Endothelial cell of umbilical vein (primary cell): Measurements from ENCODE around the gene PTMA. TPM values are rescaled to one million over a fixed set of nuclear protein-coding genes. Genes with fewer than 3 reads are reported as not detected.

Experiments used
- BruUV-seq: library from RNA; stranded (reverse); fragments of 400-500 nt; replicated peaks from 2 replicates; lab custom pipeline; 2021; lab: Mats Ljungman, UMichigan
- CTCF ChIA-PET: fragments of 300-600, 350-600 bp; sonication (Branson Sonifier 250); formaldehyde crosslinking; loops from one replicate; lab custom pipeline; 2021; ENCODE audit warnings: antibody characterized with exemption, inconsistent platforms; lab: Charles Lee
- POLR2A ChIA-PET: fragments of 300-600, 350-600 bp; sonication (Branson Sonifier 250); formaldehyde crosslinking; loops from one replicate; lab custom pipeline; 2021; ENCODE audit warnings: antibody characterized with exemption, inconsistent platforms; lab: Charles Lee
- DNase-seq: peaks from one replicate; pipeline ENCODE4 v3.0.0-alpha.2; 2011; ENCODE audit warnings: low read depth, low spot score
- FAIRE-seq: peaks from 2 replicates; lab custom pipeline; 2011; peaks lifted over from hg19 to GRCh38; lab: Jason Lieb, UNC
- H2AFZ ChIP-seq: 2 replicates; pipeline ENCODE4 v1.6.0; 2012; ENCODE audit warnings: low read depth, low read length, control low read depth, inconsistent platforms
- H3K27ac ChIP-seq: 2 replicates; pipeline ENCODE4 v1.5.1; 2011; ENCODE audit warnings: low read depth, mild to moderate bottlenecking, control low read depth, low read length, moderate library complexity; ENCODE audit not compliant: insufficient read depth
- H3K27me3 ChIP-seq, 2 experiments: 2 replicates each; pipeline versions ENCODE4 v1.6.0 to v1.6.1; 2011; ENCODE audit warnings: low read length in 2 of 2, mixed read lengths in 1 of 2; ENCODE audit not compliant: control insufficient read depth in 2 of 2, insufficient read depth in 2 of 2
- H3K36me3 ChIP-seq, 2 experiments: 2 replicates in 1 of 2; 3 replicates in 1 of 2; pipeline ENCODE4 v1.5.1; 2011; ENCODE audit warnings: low read length in 2 of 2, mild to moderate bottlenecking in 1 of 2, moderate library complexity in 1 of 2; ENCODE audit not compliant: control insufficient read depth in 2 of 2, insufficient read depth in 2 of 2; ENCODE audit errors: extremely low read depth in 1 of 2
- H3K4me1 ChIP-seq: 3 replicates; pipeline ENCODE4 v1.5.1; 2011; ENCODE audit warnings: mild to moderate bottlenecking, low read length; ENCODE audit not compliant: control insufficient read depth, insufficient read depth; ENCODE audit errors: extremely low read depth
- H3K4me2 ChIP-seq: 2 replicates; pipeline ENCODE4 v1.6.1; 2011; ENCODE audit warnings: low read length, control low read depth, mixed read lengths; ENCODE audit not compliant: insufficient read depth
- H3K4me3 ChIP-seq, 3 experiments: fragments of 200-600 bp in 1 of 3; sonication (generic), shearing (Covaris generic) in 1 of 3; replicated peaks in 1 of 3; 2 replicates each; pipeline ENCODE4 v1.5.1; 2011 to 2016; ENCODE audit warnings: control low read depth in 3 of 3, low read length in 3 of 3, mild to moderate bottlenecking in 2 of 3, inconsistent platforms in 1 of 3, low read depth in 1 of 3, moderate library complexity in 1 of 3; ENCODE audit not compliant: insufficient read depth in 1 of 3
- H3K79me2 ChIP-seq: 2 replicates; pipeline ENCODE4 v1.6.0; 2012; ENCODE audit warnings: low read length, inconsistent platforms; ENCODE audit not compliant: control insufficient read depth, insufficient read depth
- H3K9ac ChIP-seq: replicated peaks from 2 replicates; pipeline ENCODE3; 2011; ENCODE audit warnings: low read length, control low read depth; ENCODE audit not compliant: insufficient read depth; ENCODE audit errors: extremely low read depth
- H3K9me1 ChIP-seq: replicated peaks from 3 replicates; pipeline ENCODE4 v1.6.0; 2011; ENCODE audit warnings: mild to moderate bottlenecking, low read length; ENCODE audit not compliant: control insufficient read depth, insufficient read depth; ENCODE audit errors: extremely low read depth
- H3K9me3 ChIP-seq: replicated peaks from 2 replicates; pipeline ENCODE4 v1.5.1; 2012; ENCODE audit warnings: low read length, inconsistent platforms; ENCODE audit not compliant: control insufficient read depth, insufficient read depth
- H4K20me1 ChIP-seq: replicated peaks from 2 replicates; pipeline ENCODE3; 2011; ENCODE audit warnings: mild to moderate bottlenecking, low read length; ENCODE audit not compliant: control insufficient read depth, insufficient read depth; ENCODE audit errors: extremely low read depth
- CTCF ChIP-seq, 2 donors: IDR thresholded peaks; 1 replicate in 1 of 2; 2 replicates in 1 of 2; pipeline ENCODE4 v1.5.1; 2011; ENCODE audit warnings: low read length in 2 of 2, mild to moderate bottlenecking in 2 of 2, moderate library complexity in 2 of 2, control low read depth in 1 of 2, inconsistent platforms in 1 of 2, low read depth in 1 of 2; ENCODE audit not compliant: insufficient read depth in 1 of 2; ENCODE audit errors: extremely low read depth in 1 of 2
- EZH2 ChIP-seq: IDR thresholded peaks from 2 replicates; pipeline ENCODE4 v1.6.1; 2012; ENCODE audit warnings: borderline replicate concordance, low read depth, mild to moderate bottlenecking, moderate library complexity, low read length, inconsistent platforms; ENCODE audit not compliant: severe bottlenecking
- FOS ChIP-seq: IDR thresholded peaks from 2 replicates; pipeline ENCODE4 v1.6.1; 2011; ENCODE audit warnings: mild to moderate bottlenecking, low read length, moderate library complexity, borderline replicate concordance; ENCODE audit not compliant: insufficient read depth
- GATA2 ChIP-seq: IDR thresholded peaks from 2 replicates; pipeline ENCODE4 v1.7.0; 2011; ENCODE audit warnings: low read depth, mild to moderate bottlenecking, moderate library complexity, mixed read lengths, low read length; ENCODE audit not compliant: insufficient read length, insufficient read depth
- JUN ChIP-seq: IDR thresholded peaks from 2 replicates; pipeline ENCODE4 v1.6.1; 2011; ENCODE audit warnings: borderline replicate concordance, low read depth; ENCODE audit not compliant: insufficient read length, insufficient read depth
- MYC ChIP-seq: IDR thresholded peaks from one replicate; pipeline ENCODE4 v1.6.1; 2011; ENCODE audit warnings: mild to moderate bottlenecking, low read depth, low read length
- POLR2A ChIP-seq: IDR thresholded peaks from 2 replicates; pipeline ENCODE4 v1.6.1; 2012; ENCODE audit warnings: low read depth, mild to moderate bottlenecking, control low read depth, low read length
- POLR2AphosphoS5 ChIP-seq: IDR thresholded peaks from 2 replicates; pipeline ENCODE4 v1.6.1; 2012; ENCODE audit warnings: low read depth, mild to moderate bottlenecking, control low read depth, low read length, moderate library complexity; ENCODE audit not compliant: insufficient read depth
- dilution Hi-C: fragments of 300-500 bp; cut with MboI; formaldehyde crosslinking; loops from one replicate; pipeline ENCODE4 v1.15.0; 2019; ENCODE audit warnings: low sequenced_read_pairs; ENCODE audit not compliant: extremely low pct_ligation_motif_present
- intact Hi-C: fragments of 100-400 bp; cut with micrococcal nuclease; formaldehyde crosslinking; loops from one replicate; pipeline ENCODE4 v1.10.0; 2022
- polyA plus RNA-seq, 4 experiments: library from polyadenylated mRNA; depleted of rRNA in 3 of 4; stranded (reverse) in 3 of 4; unstranded in 1 of 4; fragments of >200 nt; gene quantifications; 2 replicates each; pipeline versions ENCODE4 v1.2.1 to v1.2.3, GENCODE V29; 2011 to 2012; ENCODE audit warnings: missing spikeins in 1 of 4
- total RNA-seq: library from RNA; stranded (reverse); gene quantifications from 2 replicates; pipeline ENCODE4 v1.2.3, GENCODE V29; 2021
- TF ChIP-seq, protein P1 (sequence below): IDR thresholded peaks from 2 replicates; pipeline ENCODE4 v1.6.1; 2011; ENCODE audit not compliant: insufficient read depth, insufficient read length

The PTMA gene
- total and polyA plus RNA-seq, 2 donors (not counting 3 experiments of a cell fraction or from before 2014, with no cell fraction given): 404 to 1,488 TPM

- no peaks in the 10 kb centered on the region for H4K20me1 ChIP-seq
- peak; percentile 87 to 93 for TF ChIP-seq CTCF (IDR thresholded peaks at IDR 0.05; ENCODE audit: extremely low read depth in 1 of 2, insufficient read depth in 1 of 2, low read depth in 1 of 2, low read length in 2 of 2)
- TF ChIP-seq JUN: no peak
- no peak for TF ChIP-seq EZH2
- no peak overlapping the region for H3K9ac ChIP-seq
- no peaks in the 10 kb centered on the region for H3K9me1 ChIP-seq
- DNase-seq (peak; percentile 83), FAIRE-seq (peak; percentile 98)
- intact Hi-C loops: loop anchor here (1.0 to 2.0 kb wide), 2 partner anchors 38 to 103 kb away; partner anchors contain the start of gene PDE6D
- no peaks in the 10 kb centered on the region for H3K27me3 ChIP-seq
- ChIA-PET CTCF (interaction anchor here (0.6 to 8.0 kb wide), 37 partner anchors 10 to 1578 kb away, joined by 3 to 583 read pairs (median 7); partner anchors contain the start of genes COPS7B, PDE6D and PTMA), POLR2A (interaction anchor here (1.2 to 1.5 kb wide), 3 partner anchors 30 to 37 kb away, joined by 3 to 8 read pairs (median 4); partner anchors contain the start of gene PTMA)
- H3K9me3 ChIP-seq: no peaks in the 10 kb centered on the region
- no peak overlapping the region for H3K27ac ChIP-seq
- peak overlapping the region; percentile 27 for H2AFZ ChIP-seq
- H3K4me3 ChIP-seq: no peak overlapping the region
- BruUV-seq: no TSS peak
- H3K4me2 ChIP-seq: no peak overlapping the region
- dilution Hi-C loops: no loop called here
- H3K79me2 ChIP-seq: no peaks in the 10 kb centered on the region
- peaks cover 13% of the 10 kb centered on the region for H3K4me1 ChIP-seq
- H3K36me3 ChIP-seq: no peaks in the 10 kb centered on the region
These were observed 30.7 kb upstream of the PTMA start for GRCh38 chr2:231677632-231678104.

DNA sequence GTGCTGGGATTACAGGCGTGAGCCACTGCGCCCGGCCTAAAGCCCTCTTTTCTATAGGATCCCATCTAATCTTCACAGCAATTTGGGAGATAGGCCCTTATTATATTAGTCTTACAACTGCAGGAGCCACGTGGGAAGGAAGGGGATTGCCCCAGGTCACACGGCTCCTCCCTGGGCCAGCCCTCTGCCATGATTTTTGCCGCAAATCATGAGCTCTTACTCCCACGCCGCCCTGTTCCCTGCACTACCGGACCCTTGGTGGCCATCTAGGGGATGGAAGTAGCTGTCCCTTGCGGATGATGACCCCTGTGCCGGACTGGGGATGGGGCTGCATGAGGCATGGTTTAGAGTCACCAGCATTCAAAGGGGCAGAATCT is 28.4 kb upstream of the PTMA start:
- ChIA-PET POLR2A (no interaction called here), CTCF (interaction anchor here (9.6 kb wide), 1 partner anchor 35 kb away, joined by 107 read pairs; no protein-coding TSS in a partner anchor)
- no peak overlapping the region for H2AFZ ChIP-seq
- DNase-seq (no peak), FAIRE-seq (no peak)
- H3K9me3 ChIP-seq: no peaks in the 10 kb centered on the region
- H3K9me1 ChIP-seq: no peaks in the 10 kb centered on the region
- dilution Hi-C loops (no loop called here), intact Hi-C loops (loop anchor here (2.0 kb wide), 1 partner anchor 17 kb away; no protein-coding TSS in a partner anchor)
- no TSS peak for BruUV-seq
- H3K36me3 ChIP-seq: no peaks in the 10 kb centered on the region
- H4K20me1 ChIP-seq: no peaks in the 10 kb centered on the region
- no peak overlapping the region for H3K4me3 ChIP-seq
- H3K9ac ChIP-seq: no peak overlapping the region
- peaks cover 7% of the 10 kb centered on the region for H3K4me1 ChIP-seq
- TF ChIP-seq MYC (no peak), EZH2 (no peak), POLR2AphosphoS5 (no peak), GATA2 (no peak), CTCF (IDR thresholded peaks at IDR 0.05; ENCODE audit: extremely low read depth in 1 of 2, insufficient read depth in 1 of 2, low read depth in 1 of 2, low read length in 2 of 2) (no peak), JUN (no peak), POLR2A (no peak), FOS (no peak)
- TF ChIP-seq, protein P1, sequence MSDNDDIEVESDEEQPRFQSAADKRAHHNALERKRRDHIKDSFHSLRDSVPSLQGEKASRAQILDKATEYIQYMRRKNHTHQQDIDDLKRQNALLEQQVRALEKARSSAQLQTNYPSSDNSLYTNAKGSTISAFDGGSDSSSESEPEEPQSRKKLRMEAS: no peak
- no peak overlapping the region for H3K27ac ChIP-seq
- H3K4me2 ChIP-seq: no peak overlapping the region
- no peaks in the 10 kb centered on the region for H3K79me2 ChIP-seq
- no peaks in the 10 kb centered on the region for H3K27me3 ChIP-seq
